Thymus (tissue), 11 donors: ENCODE measurements around the gene APBB2. TPM values are rescaled to one million over a fixed set of nuclear protein-coding genes. Genes with fewer than 3 reads are reported as not detected.

Experiments used
- DNase-seq, 9 donors: peaks; one replicate each; pipeline ENCODE4 v3.0.0-alpha.2; 2013; ENCODE audit warnings: low spot score in 9 of 9, low read depth in 6 of 9, missing footprints in 1 of 9
- H3K27ac ChIP-seq, 2 donors: one replicate each; pipeline ENCODE4 v1.5.1; 2013; ENCODE audit warnings: control low read depth in 1 of 2, low read depth in 1 of 2, low read length in 1 of 2, mild to moderate bottlenecking in 1 of 2, moderate library complexity in 1 of 2
- H3K27me3 ChIP-seq, 2 donors: one replicate each; pipeline ENCODE4 v1.5.1; 2013; ENCODE audit warnings: low read length in 1 of 2; ENCODE audit not compliant: control insufficient read depth in 2 of 2, insufficient read depth in 1 of 2
- H3K36me3 ChIP-seq, 2 donors: one replicate each; pipeline ENCODE4 v1.5.1; 2013; ENCODE audit warnings: low read length in 1 of 2, mild to moderate bottlenecking in 1 of 2, moderate library complexity in 1 of 2; ENCODE audit not compliant: control insufficient read depth in 2 of 2, insufficient read depth in 2 of 2
- H3K4me1 ChIP-seq, 2 donors: one replicate each; pipeline ENCODE4 v1.5.1; 2013; ENCODE audit warnings: low read length in 2 of 2; ENCODE audit not compliant: control insufficient read depth in 2 of 2, insufficient read depth in 2 of 2
- H3K4me3 ChIP-seq, 2 donors: one replicate each; pipeline ENCODE4 v1.5.1; 2013; ENCODE audit warnings: low read length in 2 of 2, control low read depth in 1 of 2, mild to moderate bottlenecking in 1 of 2
- H3K9me3 ChIP-seq, 2 donors: one replicate each; pipeline ENCODE4 v1.5.1; 2013; ENCODE audit warnings: low read length in 1 of 2, mild to moderate bottlenecking in 1 of 2; ENCODE audit not compliant: control insufficient read depth in 2 of 2, insufficient read depth in 1 of 2
- WGBS: extraction: QIAGEN DNeasy Blood & Tissue Kit; methylation state at CpG from one replicate; pipeline ENCODE4 v1.1.7; 2013; 5-methylcytosine and 5-hydroxymethylcytosine counted together
- polyA plus RNA-seq: library from polyadenylated mRNA; stranded (reverse); fragments of 200-250 nt; gene quantifications from one replicate; pipeline ENCODE4 v1.2.3, GENCODE V29; 2013
- total RNA-seq: library from RNA; stranded (reverse); fragments of 120-200 nt; gene quantifications from one replicate; pipeline ENCODE4 v1.2.4, GENCODE V29; 2013
- donor health status: healthy.

Gene APBB2
- total and polyA plus RNA-seq, 2 donors = 10.0 to 20.2 TPM

DNA sequence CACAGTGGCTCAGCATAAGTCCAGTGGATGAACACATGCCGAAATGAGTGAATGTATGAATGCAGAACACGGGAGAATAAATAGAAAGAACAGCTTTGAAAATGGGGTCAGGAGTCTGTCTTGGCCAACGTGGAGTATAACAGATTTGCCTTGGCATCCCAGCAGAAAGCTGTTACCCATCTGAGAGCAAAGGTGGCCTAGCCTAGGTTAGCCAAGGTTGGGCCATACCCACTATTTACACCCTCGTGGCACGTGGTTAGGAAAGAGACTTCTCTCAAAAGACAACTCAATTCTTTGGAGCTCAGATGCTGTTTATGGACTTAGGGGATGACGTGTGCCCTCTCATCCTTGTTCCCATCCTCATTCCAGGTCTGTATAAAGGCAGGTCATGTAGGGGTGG is 337.3 kb downstream of the APBB2 start:
- DNase-seq = no peak
- no peaks in the 10 kb centered on the region for H3K27me3 ChIP-seq
- H3K36me3 ChIP-seq = no peaks in the 10 kb centered on the region
- H3K4me3 ChIP-seq = no peak overlapping the region
- 97% methylated on average over 6 of the region's 6 CpGs for WGBS
- H3K27ac ChIP-seq = no peak overlapping the region
- H3K9me3 ChIP-seq = no peaks in the 10 kb centered on the region
- H3K4me1 ChIP-seq = no peaks in the 10 kb centered on the region

DNA sequence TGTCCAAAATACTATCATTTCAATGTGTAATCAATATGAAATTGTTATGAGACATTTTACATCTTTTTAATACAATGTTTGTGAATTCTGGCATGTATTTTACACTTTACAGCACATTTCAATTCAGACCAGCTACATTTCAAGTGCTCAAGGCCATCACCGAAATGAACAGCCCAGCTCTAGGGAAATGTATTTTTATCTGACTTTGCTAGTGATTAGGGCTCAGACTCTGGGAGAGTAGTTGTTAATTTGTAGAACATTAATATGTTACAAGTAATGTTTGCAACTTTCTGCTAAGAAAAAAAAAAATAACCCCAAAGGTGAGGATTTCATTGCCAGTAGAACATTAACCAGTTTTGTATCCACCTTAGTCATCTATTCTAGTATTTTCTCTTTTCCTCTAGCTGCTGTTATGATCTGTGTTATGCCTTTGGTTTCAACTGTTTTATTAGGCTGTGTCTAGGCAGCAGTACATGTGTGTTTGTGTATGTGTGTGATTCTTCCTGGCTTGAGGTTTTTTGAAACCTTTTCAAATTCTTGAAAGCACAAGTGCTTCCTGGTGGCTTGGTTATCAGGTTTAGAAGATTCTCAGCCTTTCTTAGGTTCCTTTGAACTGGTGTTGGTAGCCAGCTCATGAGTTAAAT is 338.7 kb downstream of the APBB2 start:
- DNase-seq = peak in 1 of 9 donors; percentile 38
- WGBS = 57% methylated on average over 1 of the region's 1 CpG
- no peak overlapping the region for H3K4me3 ChIP-seq
- no peaks in the 10 kb centered on the region for H3K4me1 ChIP-seq
- no peaks in the 10 kb centered on the region for H3K27me3 ChIP-seq
- H3K36me3 ChIP-seq = no peaks in the 10 kb centered on the region
- H3K9me3 ChIP-seq = no peaks in the 10 kb centered on the region
- H3K27ac ChIP-seq = no peak overlapping the region

- Histone ChIP-seq H3K27ac (no peak overlapping the region), H3K4me1 (no peaks in the 10 kb centered on the region), H3K36me3 (no peaks in the 10 kb centered on the region), H3K4me3 (no peak overlapping the region), H3K9me3 (no peaks in the 10 kb centered on the region), H3K27me3 (no peaks in the 10 kb centered on the region)
- DNase-seq = no peak
- WGBS = 88% methylated on average over 3 of the region's 3 CpGs
Observed at GRCh38 chr4:40874901-40875300, 339.4 kb downstream of the APBB2 start.

DNA sequence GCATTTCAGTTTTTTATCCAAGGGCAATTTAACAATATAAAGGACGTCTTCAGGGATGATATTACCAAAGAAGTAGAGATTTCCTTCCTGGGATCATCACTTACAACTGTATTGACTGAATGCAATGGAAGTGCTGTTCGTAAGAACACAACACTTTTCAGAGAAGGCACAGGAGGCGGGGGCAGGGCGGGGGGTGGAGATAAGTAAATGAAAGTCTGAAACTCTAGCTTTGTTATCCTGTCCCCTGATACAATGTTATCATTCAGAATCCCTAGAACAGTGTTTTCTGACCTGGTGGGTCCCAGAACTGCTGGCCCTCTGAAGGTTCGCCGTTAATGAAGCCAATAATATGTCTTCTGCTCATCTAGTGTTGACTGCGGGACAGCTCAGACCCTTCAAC is 340.0 kb downstream of the APBB2 start:
- 98% methylated on average over 7 of the region's 7 CpGs for WGBS
- Histone ChIP-seq H3K27me3 (no peaks in the 10 kb centered on the region), H3K27ac (no peak overlapping the region), H3K4me1 (no peaks in the 10 kb centered on the region), H3K36me3 (no peaks in the 10 kb centered on the region), H3K9me3 (no peaks in the 10 kb centered on the region), H3K4me3 (no peak overlapping the region)
- DNase-seq = no peak

DNA sequence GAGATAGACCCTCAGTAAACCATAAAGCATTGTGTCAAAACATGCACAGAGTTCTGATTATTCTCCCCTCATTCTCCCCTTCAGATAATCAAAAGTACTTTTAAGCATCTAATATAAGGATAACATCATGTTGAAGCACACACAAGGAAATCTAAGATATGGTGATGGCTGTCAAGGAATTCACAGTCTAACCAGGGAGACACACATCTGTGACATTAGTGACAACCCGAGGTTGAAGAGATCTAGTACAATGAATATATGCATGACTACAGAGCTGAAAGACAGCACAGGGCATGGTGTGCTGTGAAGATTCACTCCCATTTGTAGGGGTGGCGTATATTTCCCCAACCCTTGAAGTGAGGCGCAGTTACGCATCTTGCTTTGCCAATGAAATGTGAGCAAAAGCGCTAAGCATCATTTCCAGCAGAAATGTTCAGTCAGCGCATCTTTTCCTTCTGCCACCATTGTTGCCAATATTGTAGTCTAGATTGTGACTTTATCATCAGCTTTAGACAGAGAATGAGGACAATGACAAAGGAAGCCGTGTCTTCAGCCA is 342.6 kb downstream of the APBB2 start:
- 97% methylated on average over 7 of the region's 7 CpGs for WGBS

DNA sequence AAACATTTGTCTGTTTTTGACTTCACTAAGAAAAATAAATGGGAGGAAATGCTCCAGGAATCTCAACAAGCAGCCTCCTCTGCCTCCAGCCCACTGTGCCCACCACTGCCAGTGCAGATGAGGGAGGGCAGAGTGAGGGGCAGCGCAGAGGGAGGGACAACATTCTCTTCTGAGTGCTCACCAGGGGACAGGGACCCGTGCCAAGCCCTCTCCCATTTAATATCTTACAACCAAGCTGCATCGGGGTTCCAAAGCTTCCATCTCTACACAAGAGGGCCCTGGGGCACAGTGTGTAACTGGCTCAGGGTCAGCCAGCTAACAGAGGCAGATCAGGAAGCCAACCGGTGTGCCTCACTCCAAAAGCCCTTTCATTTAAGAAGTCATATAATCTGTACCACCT is 344.2 kb downstream of the APBB2 start:
- Histone ChIP-seq H3K27ac (no peak overlapping the region), H3K9me3 (no peaks in the 10 kb centered on the region), H3K4me1 (no peaks in the 10 kb centered on the region), H3K36me3 (no peaks in the 10 kb centered on the region), H3K27me3 (no peaks in the 10 kb centered on the region), H3K4me3 (no peak overlapping the region)
- DNase-seq = no peak
- WGBS = 95% methylated on average over 4 of the region's 4 CpGs

More for the DNA sequence above, 342.6 kb downstream of the APBB2 start:
- Histone ChIP-seq H3K9me3 (no peaks in the 10 kb centered on the region), H3K27ac (no peak overlapping the region), H3K4me1 (no peaks in the 10 kb centered on the region), H3K27me3 (no peaks in the 10 kb centered on the region), H3K4me3 (no peak overlapping the region), H3K36me3 (no peaks in the 10 kb centered on the region)
- no peak for DNase-seq

DNA sequence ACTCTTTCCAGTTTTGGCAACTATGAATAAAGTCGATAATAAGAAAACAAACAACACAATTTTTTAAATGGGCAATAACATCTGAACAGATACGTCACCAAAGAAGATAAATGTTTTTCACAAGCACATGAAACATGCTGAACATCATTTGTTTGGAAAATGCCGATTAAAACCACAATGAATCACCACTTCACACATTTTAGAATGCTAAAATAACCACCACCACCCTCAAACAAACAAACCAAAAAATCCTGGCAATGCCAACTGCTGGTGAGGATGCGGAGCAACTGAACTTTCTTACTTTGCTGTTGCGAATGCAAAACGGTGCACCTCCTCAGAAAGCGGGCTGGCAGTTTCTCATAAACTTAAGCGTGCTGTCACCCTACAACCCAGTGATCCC is 348.6 kb downstream of the APBB2 start:
- 73% methylated on average over 8 of the region's 8 CpGs for WGBS
- Histone ChIP-seq H3K9me3 (no peaks in the 10 kb centered on the region), H3K4me1 (no peaks in the 10 kb centered on the region), H3K27me3 (no peaks in the 10 kb centered on the region), H3K36me3 (no peaks in the 10 kb centered on the region), H3K4me3 (no peak overlapping the region), H3K27ac (no peak overlapping the region)
- no peak for DNase-seq

DNA sequence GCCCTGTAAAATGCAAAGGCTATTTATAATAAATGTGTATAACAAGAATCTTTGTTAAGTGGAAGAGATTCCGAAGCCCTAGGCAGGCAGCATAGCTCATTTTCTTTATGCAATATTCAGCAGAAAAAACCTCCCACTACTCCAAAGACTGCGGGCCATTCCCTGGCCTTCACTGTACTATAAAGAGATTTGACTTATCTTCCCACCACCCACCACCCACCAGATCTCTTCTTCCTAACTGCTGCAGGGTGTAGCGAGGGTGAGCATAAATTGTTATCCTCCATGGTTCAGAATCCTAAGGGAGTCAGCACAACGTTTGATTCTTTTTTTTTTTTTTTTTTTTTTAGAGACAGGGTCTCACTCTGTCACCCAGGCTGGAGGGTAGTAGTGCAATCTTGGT is 349.8 kb downstream of the APBB2 start:
- 95% methylated on average over 4 of the region's 4 CpGs for WGBS

GRCh38 chr4:40858962-40859361 is 355.4 kb downstream of the APBB2 start:
- DNase-seq = no peak
- Histone ChIP-seq H3K4me1 (peaks cover 6% of the 10 kb centered on the region in 2 donors), H3K4me3 (no peak overlapping the region), H3K36me3 (no peaks in the 10 kb centered on the region), H3K27me3 (peaks cover 14 to 20% of the 10 kb centered on the region in 2 donors), H3K9me3 (no peaks in the 10 kb centered on the region), H3K27ac (no peak overlapping the region)
- WGBS = 72% methylated on average over 2 of the region's 2 CpGs

More for the DNA sequence above, 349.8 kb downstream of the APBB2 start:
- Histone ChIP-seq H3K27me3 (no peaks in the 10 kb centered on the region), H3K4me1 (no peaks in the 10 kb centered on the region), H3K9me3 (no peaks in the 10 kb centered on the region), H3K36me3 (no peaks in the 10 kb centered on the region), H3K27ac (no peak overlapping the region), H3K4me3 (no peak overlapping the region)
- DNase-seq = no peak
